Gastroesophageal sphincter (tissue), 4 donors: ENCODE measurements around the gene CARMIL3. TPM values are rescaled to one million over a fixed set of nuclear protein-coding genes. Genes with fewer than 3 reads are reported as not detected.

Experiments used
- ATAC-seq: fragments of 150-250 bp; one replicate; pipeline ENCODE4 v1.9.1; 2016; ENCODE audit warnings: mild to moderate bottlenecking, moderate library complexity
- H3K27ac ChIP-seq, 4 donors: fragments of 200-600 bp; sonication (generic) in 3 of 4; 1 replicate in 3 of 4; 2 replicates in 1 of 4; pipeline ENCODE4 v1.5.1; 2016 to 2019
- H3K27me3 ChIP-seq: fragments of 200-600 bp; sonication (generic); one replicate; pipeline ENCODE4 v1.5.1; 2019
- H3K36me3 ChIP-seq, 2 donors: fragments of 200-600 bp; sonication (generic); one replicate each; pipeline ENCODE4 v1.5.1; 2019; ENCODE audit warnings: control low read depth in 1 of 2
- H3K4me1 ChIP-seq, 3 donors: fragments of 200-600 bp; sonication (generic); 1 replicate in 2 of 3; 2 replicates in 1 of 3; pipeline ENCODE4 v1.5.1; 2016 to 2019; ENCODE audit warnings: control low read depth in 2 of 3
- H3K4me3 ChIP-seq, 2 donors: fragments of 200-600 bp; sonication (generic); one replicate each; pipeline ENCODE4 v1.5.1; 2019; ENCODE audit warnings: mild to moderate bottlenecking in 1 of 2, moderate library complexity in 1 of 2
- H3K9me3 ChIP-seq, 3 donors: fragments of 200-600 bp; sonication (generic); one replicate each; pipeline ENCODE4 v1.5.1; 2017 to 2019; ENCODE audit warnings: control low read depth in 2 of 3
- EP300 ChIP-seq: sonication (generic); formaldehyde crosslinking; IDR thresholded peaks from one replicate; pipeline ENCODE4 v1.6.1; 2017; ENCODE audit warnings: antibody characterized with exemption, mild to moderate bottlenecking
- POLR2A ChIP-seq, 2 donors: fragments of 450-650 bp; IDR thresholded peaks; one replicate each; pipeline ENCODE4 v1.6.1; 2017; ENCODE audit warnings: antibody characterized with exemption in 2 of 2, mild to moderate bottlenecking in 2 of 2, moderate library complexity in 1 of 2
- POLR2AphosphoS5 ChIP-seq: sonication (generic); formaldehyde crosslinking; IDR thresholded peaks from one replicate; pipeline ENCODE4 v1.6.1; 2017; ENCODE audit warnings: antibody characterized with exemption
- WGBS, 2 donors: methylation state at CpG; one replicate each; pipeline ENCODE4 v1.1.5; 2018; ENCODE audit warnings: low coverage in 1 of 2; 5-methylcytosine and 5-hydroxymethylcytosine counted together
- total RNA-seq, 4 donors: library from RNA; depleted of rRNA; stranded (reverse); fragments of >200 nt; gene quantifications; one replicate each; pipeline ENCODE4 v1.1.0, GENCODE V29; 2016
- TF ChIP-seq, protein P1 (sequence below), 4 experiments: fragments of 200-600 bp in 2 of 4; fragments of 450-650 bp in 2 of 4; sonication (generic) in 1 of 4; IDR thresholded peaks; one replicate each; pipeline ENCODE4 v1.5.1; 2017 to 2019; ENCODE audit warnings: antibody characterized with exemption in 4 of 4, mild to moderate bottlenecking in 2 of 4, moderate library complexity in 2 of 4

The CARMIL3 gene
- total RNA-seq, 4 donors from 2014 or later = 0.12 to 0.47 (median 0.17) TPM; not detected in 1

DNA sequence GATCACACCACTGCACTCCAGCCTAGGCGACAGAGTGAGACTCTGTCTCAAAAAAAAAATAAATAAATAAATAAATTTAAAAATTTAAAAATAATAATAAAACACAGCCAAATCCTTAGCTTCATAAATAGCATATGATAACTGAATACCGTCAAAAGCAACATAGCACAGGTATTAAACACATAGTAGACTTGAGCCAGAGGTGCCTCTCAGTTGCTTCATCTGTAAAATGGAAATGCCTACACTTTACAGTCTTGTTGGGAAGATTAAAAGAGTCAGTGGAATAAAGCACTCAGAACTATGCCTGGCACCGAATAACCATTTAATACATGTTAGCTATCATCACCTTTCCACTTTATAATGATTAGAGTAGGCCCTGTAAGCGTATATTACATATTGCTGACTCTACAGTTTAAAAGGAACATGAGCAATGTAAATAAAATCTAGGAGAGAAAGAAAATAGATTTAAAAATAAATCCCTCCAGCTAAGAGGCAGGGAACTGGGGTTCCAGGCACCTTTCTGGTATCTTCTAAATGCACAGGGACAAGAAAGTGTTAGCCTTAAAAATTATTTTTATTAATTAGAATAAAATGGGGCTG is 55.0 kb downstream of the CARMIL3 start:
- Histone ChIP-seq H3K4me1 (peaks cover 0 to 11% (median 0%) of the 10 kb centered on the region in 3 donors), H3K4me3 (no peak overlapping the region), H3K27ac (no peak overlapping the region), H3K27me3 (no peaks in the 10 kb centered on the region), H3K36me3 (peaks cover 0 to 20% of the 10 kb centered on the region in 2 donors), H3K9me3 (no peaks in the 10 kb centered on the region)
- TF ChIP-seq, protein P1, sequence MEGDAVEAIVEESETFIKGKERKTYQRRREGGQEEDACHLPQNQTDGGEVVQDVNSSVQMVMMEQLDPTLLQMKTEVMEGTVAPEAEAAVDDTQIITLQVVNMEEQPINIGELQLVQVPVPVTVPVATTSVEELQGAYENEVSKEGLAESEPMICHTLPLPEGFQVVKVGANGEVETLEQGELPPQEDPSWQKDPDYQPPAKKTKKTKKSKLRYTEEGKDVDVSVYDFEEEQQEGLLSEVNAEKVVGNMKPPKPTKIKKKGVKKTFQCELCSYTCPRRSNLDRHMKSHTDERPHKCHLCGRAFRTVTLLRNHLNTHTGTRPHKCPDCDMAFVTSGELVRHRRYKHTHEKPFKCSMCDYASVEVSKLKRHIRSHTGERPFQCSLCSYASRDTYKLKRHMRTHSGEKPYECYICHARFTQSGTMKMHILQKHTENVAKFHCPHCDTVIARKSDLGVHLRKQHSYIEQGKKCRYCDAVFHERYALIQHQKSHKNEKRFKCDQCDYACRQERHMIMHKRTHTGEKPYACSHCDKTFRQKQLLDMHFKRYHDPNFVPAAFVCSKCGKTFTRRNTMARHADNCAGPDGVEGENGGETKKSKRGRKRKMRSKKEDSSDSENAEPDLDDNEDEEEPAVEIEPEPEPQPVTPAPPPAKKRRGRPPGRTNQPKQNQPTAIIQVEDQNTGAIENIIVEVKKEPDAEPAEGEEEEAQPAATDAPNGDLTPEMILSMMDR (IDR thresholded peaks at IDR 0.05) = no peak
- TF ChIP-seq EP300 = no peak
- TF ChIP-seq POLR2AphosphoS5 = no peak
- TF ChIP-seq POLR2A (IDR thresholded peaks at IDR 0.05) = no peak
- no peak for ATAC-seq
- WGBS, 2 donors = 89 to 96% methylated on average over 4 of the region's 4 CpGs

DNA sequence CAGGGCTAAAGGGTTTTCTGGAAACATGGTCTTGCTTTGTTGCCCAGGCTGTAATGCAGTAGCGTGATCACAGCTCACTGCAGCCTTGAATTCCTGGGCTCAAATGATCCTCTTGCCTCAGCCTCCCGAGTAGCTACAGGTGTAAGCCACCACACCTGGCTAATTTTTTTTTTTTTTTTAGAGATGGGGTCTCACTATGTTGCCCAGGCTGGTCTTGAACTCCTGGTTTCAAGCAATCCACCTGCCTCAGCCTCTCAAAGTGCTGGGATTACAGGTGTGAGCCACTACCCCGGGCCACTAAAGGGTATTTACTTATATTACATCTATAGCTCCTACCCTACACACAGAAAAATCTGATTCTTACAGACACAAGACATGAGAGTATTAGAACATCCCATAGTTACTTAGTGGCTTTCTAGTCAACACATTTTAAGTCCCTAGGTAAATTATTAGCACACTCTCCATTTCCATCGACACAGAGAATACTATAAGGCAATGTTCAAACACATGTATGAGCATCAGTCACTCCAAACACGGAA is 56.6 kb downstream of the CARMIL3 start:
- Histone ChIP-seq H3K36me3 (peaks cover 0 to 11% of the 10 kb centered on the region in 2 donors), H3K27ac (peak overlapping the region in 1 of 4 donors; percentile 32), H3K27me3 (no peaks in the 10 kb centered on the region), H3K9me3 (no peaks in the 10 kb centered on the region), H3K4me1 (peaks cover 0 to 16% (median 0%) of the 10 kb centered on the region in 3 donors), H3K4me3 (no peak overlapping the region)
- TF ChIP-seq, protein P1 (IDR thresholded peaks at IDR 0.05) = no peak
- TF ChIP-seq EP300 = no peak
- no peak for TF ChIP-seq POLR2A (IDR thresholded peaks at IDR 0.05)
- no peak for TF ChIP-seq POLR2AphosphoS5
- WGBS, 2 donors = 17 to 39% methylated on average over 2 to 5 of the region's 5 CpGs
- ATAC-seq = peak; percentile 8

- no peaks in the 10 kb centered on the region for H3K27me3 ChIP-seq
- H3K4me1 ChIP-seq = peaks cover 0 to 18% (median 0%) of the 10 kb centered on the region in 3 donors
- no peaks in the 10 kb centered on the region for H3K9me3 ChIP-seq
- no peak overlapping the region for H3K27ac ChIP-seq
- ATAC-seq = no peak
- WGBS, 2 donors = 87% methylated on average over 6 to 9 of the region's 9 CpGs
- H3K4me3 ChIP-seq = no peak overlapping the region
- H3K36me3 ChIP-seq = no peaks in the 10 kb centered on the region
- no peak for TF ChIP-seq POLR2A (IDR thresholded peaks at IDR 0.05)
- TF ChIP-seq POLR2AphosphoS5 = no peak
- TF ChIP-seq EP300 = no peak
- TF ChIP-seq, protein P1 (IDR thresholded peaks at IDR 0.05) = no peak
These were observed 58.3 kb downstream of the CARMIL3 start for GRCh38 chr14:24110060-24110459.

DNA sequence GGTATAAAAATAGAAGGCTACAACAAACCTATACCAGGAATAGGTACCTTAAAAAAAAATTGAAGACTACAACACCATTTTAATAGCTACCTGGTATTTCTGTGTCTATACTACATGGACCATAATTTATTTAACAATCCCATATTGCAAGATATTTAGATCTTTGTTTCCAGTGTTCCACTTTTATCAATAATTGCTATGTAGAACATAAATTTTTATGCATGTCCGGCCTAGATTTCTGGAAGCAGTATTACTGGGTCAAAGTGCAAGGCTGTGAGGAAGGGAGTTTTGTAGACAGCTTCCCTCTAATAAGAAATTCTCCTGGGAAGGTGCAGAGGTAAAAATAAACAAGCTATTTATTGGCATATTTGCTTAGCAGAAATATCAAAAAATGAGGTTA is 58.7 kb downstream of the CARMIL3 start:
- WGBS, 2 donors = 56 to 75% methylated on average over 1 of the region's 1 CpG
- TF ChIP-seq, protein P1 (IDR thresholded peaks at IDR 0.05) = no peak
- TF ChIP-seq POLR2A (IDR thresholded peaks at IDR 0.05) (no peak), EP300 (no peak), POLR2AphosphoS5 (no peak)

GRCh38 chr14:24113379-24113800 is 61.6 kb downstream of the CARMIL3 start:
- Histone ChIP-seq H3K27ac (peak overlapping the region; percentile 89 to 100 (median 98)), H3K4me3 (peak overlapping the region; percentile 62 to 63), H3K36me3 (peaks cover 0 to 16% of the 10 kb centered on the region in 2 donors), H3K4me1 (peaks cover 0 to 39% (median 10%) of the 10 kb centered on the region in 3 donors), H3K9me3 (no peaks in the 10 kb centered on the region), H3K27me3 (no peaks in the 10 kb centered on the region)
- no peak for ATAC-seq
- 8 to 20% methylated on average over 7 to 15 of the region's 15 CpGs for WGBS, 2 donors
- no peak for TF ChIP-seq POLR2A (IDR thresholded peaks at IDR 0.05)
- TF ChIP-seq, protein P1 (IDR thresholded peaks at IDR 0.05) = no peak
- no peak for TF ChIP-seq EP300
- TF ChIP-seq POLR2AphosphoS5 = no peak

More for the DNA sequence above, 58.7 kb downstream of the CARMIL3 start:
- Histone ChIP-seq H3K9me3 (no peaks in the 10 kb centered on the region), H3K27me3 (no peaks in the 10 kb centered on the region), H3K36me3 (no peaks in the 10 kb centered on the region), H3K27ac (no peak overlapping the region), H3K4me3 (no peak overlapping the region), H3K4me1 (peaks cover 0 to 20% (median 1%) of the 10 kb centered on the region in 3 donors)
- no peak for ATAC-seq
